Karpas-422 (cell line): ENCODE results near the gene AKAP10. TPM values are rescaled to one million over a fixed set of nuclear protein-coding genes. Genes with fewer than 3 reads are reported as not detected.

Source experiments
- DNase-seq: peaks from one replicate; pipeline ENCODE4 v3.0.0-alpha.2; 2015
- H2AFZ ChIP-seq: fragments of 200-600 bp; sonication (generic); 2 replicates; pipeline ENCODE4 v1.6.1; 2014; ENCODE audit warnings: antibody characterized with exemption, low read length, mixed read lengths
- H3K27ac ChIP-seq: fragments of 200-600 bp; sonication (generic); 2 replicates; pipeline ENCODE4 v1.5.1; 2014; ENCODE audit warnings: mild to moderate bottlenecking, low read length, moderate library complexity
- H3K27me3 ChIP-seq: fragments of 200-600 bp; sonication (generic); 2 replicates; pipeline ENCODE4 v1.6.1; 2014; ENCODE audit warnings: low read length, mixed read lengths
- H3K36me3 ChIP-seq: fragments of 200-600 bp; sonication (generic); 2 replicates; pipeline ENCODE4 v1.6.1; 2014; ENCODE audit warnings: low read length, mixed read lengths; ENCODE audit not compliant: insufficient read depth
- H3K4me1 ChIP-seq: fragments of 200-600 bp; sonication (generic); 2 replicates; pipeline ENCODE4 v1.6.1; 2014; ENCODE audit warnings: mild to moderate bottlenecking, low read length, mixed read lengths
- H3K4me2 ChIP-seq: fragments of 200-600 bp; sonication (generic); 2 replicates; pipeline ENCODE4 v1.6.1; 2014; ENCODE audit warnings: low read length, low read depth, mild to moderate bottlenecking; ENCODE audit not compliant: poor library complexity, severe bottlenecking
- H3K4me3 ChIP-seq: fragments of 200-600 bp; sonication (generic); 2 replicates; pipeline ENCODE4 v1.5.1; 2014; ENCODE audit warnings: mild to moderate bottlenecking, antibody characterized with exemption, low read length, mixed read lengths
- H3K79me2 ChIP-seq: fragments of 200-600 bp; sonication (generic); 2 replicates; pipeline ENCODE4 v1.6.1; 2014; ENCODE audit warnings: mild to moderate bottlenecking, low read length, mixed read lengths
- H3K9ac ChIP-seq: fragments of 200-600 bp; sonication (generic); 2 replicates; pipeline ENCODE4 v1.6.0; 2014; ENCODE audit warnings: low read length
- H3K9me2 ChIP-seq: fragments of 200-600 bp; sonication (generic), shearing (Covaris generic); replicated peaks from 2 replicates; pipeline ENCODE4 v1.6.0; 2014; ENCODE audit warnings: mild to moderate bottlenecking, low read length, moderate library complexity; ENCODE audit not compliant: insufficient read depth
- H3K9me3 ChIP-seq: fragments of 300-700, 200-600 bp; sonication (generic); 2 replicates; pipeline ENCODE4 v1.6.1; 2014; ENCODE audit warnings: low read length, mixed read lengths
- H4K20me1 ChIP-seq: fragments of 200-600 bp; sonication (generic); 2 replicates; pipeline ENCODE4 v1.6.1; 2014; ENCODE audit warnings: mild to moderate bottlenecking, antibody characterized with exemption, low read length, low read depth; ENCODE audit not compliant: insufficient read depth
- total RNA-seq: library from RNA; depleted of rRNA; stranded (reverse); fragments of >200 nt; shearing (Covaris generic); gene quantifications from 2 replicates; pipeline ENCODE4 v1.2.3, GENCODE V29; 2014; ENCODE audit warnings: low replicate concordance

Gene AKAP10
- total RNA-seq, 1 experiment from 2014 or later = 31.1 TPM

DNA sequence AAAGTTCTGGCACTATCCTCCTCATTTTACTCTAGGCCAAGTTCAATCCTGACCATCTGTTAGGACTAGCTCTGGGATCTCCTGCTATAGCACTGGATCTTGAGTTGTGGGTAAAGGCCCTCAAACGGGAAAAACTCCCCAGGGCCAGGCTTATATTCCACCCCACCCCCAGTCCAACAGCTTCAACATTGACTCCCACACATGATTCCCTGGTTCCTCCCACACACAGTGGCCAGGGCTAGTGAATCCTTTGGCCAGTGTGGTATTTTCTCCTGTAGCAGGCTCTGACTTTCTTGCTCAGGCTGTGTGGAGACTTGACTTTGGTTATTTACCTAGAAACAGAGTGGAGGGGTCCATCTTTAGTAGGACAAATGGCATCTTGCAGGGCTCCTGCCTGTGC is 10.3 kb upstream of the AKAP10 start:
- no peak for DNase-seq
- no peak overlapping the region for H3K4me2 ChIP-seq
- no peak overlapping the region for H3K27ac ChIP-seq
- no peak overlapping the region for H3K9ac ChIP-seq
- H4K20me1 ChIP-seq = no peaks in the 10 kb centered on the region
- no peaks in the 10 kb centered on the region for H3K9me3 ChIP-seq
- no peaks in the 10 kb centered on the region for H3K36me3 ChIP-seq
- no peaks in the 10 kb centered on the region for H3K27me3 ChIP-seq
- no peaks in the 10 kb centered on the region for H3K9me2 ChIP-seq
- no peaks in the 10 kb centered on the region for H3K79me2 ChIP-seq
- no peaks in the 10 kb centered on the region; the same call in 1 of the 2 replicates for H3K4me1 ChIP-seq
- no peak overlapping the region for H2AFZ ChIP-seq
- H3K4me3 ChIP-seq = no peak overlapping the region

DNA sequence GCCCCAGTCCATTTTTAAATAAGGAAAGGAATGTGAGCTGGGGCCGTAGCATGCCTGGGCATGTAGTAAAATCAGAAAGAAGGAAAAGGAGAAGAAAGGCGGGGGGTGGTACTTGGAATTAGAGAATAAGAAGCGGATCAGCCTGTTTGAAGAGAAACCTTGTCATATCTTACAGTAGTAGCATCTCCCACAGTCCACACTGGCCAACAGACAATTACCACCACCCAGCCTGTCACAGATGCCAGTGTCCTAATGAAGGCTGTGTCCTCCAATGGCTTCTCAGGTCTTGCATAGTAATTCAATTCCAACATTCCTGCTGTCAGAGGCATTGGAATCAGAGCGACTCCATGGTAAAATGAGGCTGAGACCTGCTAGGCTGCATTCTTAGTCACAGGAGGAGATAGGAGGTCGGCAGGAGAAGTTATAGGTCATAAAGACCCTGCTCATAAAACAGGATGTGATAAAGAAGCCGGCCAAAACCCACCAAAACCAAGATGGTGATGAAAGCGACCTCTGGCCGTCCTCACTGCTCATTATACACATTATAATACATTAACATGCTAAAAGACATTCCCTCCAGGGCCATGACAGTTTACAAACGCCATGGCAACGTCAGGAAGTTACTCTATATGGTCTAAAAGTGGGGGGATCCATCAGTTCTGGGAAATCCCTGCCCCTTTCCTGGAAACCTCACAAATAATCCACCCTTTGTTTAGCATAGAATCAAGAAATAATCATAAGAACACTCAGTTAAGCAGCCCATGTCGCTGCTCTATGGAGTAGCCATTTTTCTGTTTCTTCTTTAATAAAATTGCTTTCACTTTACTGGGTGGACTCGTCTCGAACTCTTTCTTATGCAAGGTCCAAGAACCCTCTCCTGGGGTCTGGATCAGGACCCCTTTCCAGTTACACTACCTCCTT is 9.6 kb upstream of the AKAP10 start:
- no peaks in the 10 kb centered on the region for H4K20me1 ChIP-seq
- no peak overlapping the region for H3K9ac ChIP-seq
- no peak for DNase-seq
- H3K4me1 ChIP-seq = no peaks in the 10 kb centered on the region
- no peaks in the 10 kb centered on the region for H3K36me3 ChIP-seq
- no peaks in the 10 kb centered on the region for H3K27me3 ChIP-seq
- H3K9me2 ChIP-seq = no peaks in the 10 kb centered on the region
- no peaks in the 10 kb centered on the region for H3K79me2 ChIP-seq
- no peak overlapping the region for H2AFZ ChIP-seq
- no peaks in the 10 kb centered on the region for H3K9me3 ChIP-seq
- no peak overlapping the region for H3K27ac ChIP-seq
- H3K4me3 ChIP-seq = no peak overlapping the region
- no peak overlapping the region for H3K4me2 ChIP-seq

DNA sequence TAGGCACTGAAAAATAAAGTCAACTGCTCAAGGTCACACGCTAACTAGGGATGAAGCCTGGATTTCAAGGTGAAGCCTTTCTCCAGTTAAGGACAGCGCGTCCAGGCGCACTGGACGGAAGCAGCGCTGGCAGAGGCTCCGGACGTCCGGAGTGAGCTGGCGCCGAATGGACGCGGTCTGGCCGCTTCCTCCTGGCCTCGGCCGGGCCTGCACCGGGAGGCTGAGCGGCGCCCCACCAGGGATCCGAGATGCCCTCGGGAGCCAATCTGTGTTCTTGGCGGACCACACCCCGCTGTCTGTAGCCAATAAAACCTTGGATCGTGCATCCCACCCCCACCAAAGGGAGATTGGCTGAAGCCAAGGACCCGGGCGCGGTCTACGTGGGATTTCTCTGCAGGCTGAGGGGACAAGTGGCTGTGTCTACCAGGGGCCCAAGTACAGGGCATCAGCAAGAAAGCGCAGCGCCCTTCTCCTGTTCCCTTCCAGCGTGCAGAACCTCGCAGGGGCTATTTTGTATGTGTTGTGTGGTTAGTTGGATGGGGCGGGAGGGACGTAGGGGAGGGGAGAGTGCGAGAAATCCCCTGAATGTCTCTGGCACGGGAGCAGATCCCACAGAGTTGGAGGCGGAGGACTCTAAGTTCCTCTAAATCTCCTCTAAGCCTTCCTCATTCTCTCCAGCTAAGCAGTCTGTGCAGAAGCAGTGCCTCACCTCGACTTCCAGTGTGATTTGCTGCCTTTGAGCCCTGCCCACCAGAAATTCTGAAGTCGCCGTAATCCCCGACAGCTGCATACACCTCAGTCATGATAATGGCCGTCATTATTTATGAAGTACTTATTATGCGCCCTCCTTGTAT is 2.5 kb upstream of the AKAP10 start:
- H3K36me3 ChIP-seq = peaks cover 10% of the 10 kb centered on the region; the same call in 1 of the 2 replicates
- H3K27ac ChIP-seq = no peak overlapping the region
- H4K20me1 ChIP-seq = no peaks in the 10 kb centered on the region
- H3K9me3 ChIP-seq = no peaks in the 10 kb centered on the region
- no peak overlapping the region for H2AFZ ChIP-seq
- H3K9ac ChIP-seq = no peak overlapping the region
- no peak overlapping the region for H3K4me2 ChIP-seq
- no peaks in the 10 kb centered on the region for H3K9me2 ChIP-seq
- H3K4me1 ChIP-seq = peaks cover 27% of the 10 kb centered on the region
- H3K79me2 ChIP-seq = peaks cover 24% of the 10 kb centered on the region
- DNase-seq = no peak
- no peaks in the 10 kb centered on the region for H3K27me3 ChIP-seq
- no peak overlapping the region for H3K4me3 ChIP-seq

DNA sequence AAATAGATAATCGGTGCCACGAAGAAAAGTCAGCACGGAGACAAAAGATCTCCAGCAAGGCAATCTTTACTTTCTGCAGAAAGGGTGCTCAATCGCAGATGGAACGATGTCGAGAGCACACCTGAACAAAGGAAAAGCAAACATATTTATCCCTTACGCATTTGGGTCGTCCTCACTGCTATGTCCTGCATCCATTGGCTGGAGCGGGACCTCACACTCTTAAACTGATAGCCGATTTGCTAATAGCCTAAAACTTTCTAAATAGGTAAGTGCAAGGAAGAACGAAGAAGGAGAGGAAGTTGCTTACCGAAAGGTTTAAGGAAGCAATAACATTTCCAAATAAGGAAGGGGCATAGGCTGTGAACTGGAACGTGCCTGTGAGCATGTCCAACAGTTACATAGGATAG is 1.2 kb upstream of the AKAP10 start:
- Histone ChIP-seq H3K27ac (peak overlapping the region; percentile 65; the same call in 1 of the 2 replicates), H3K9ac (peak overlapping the region; percentile 92), H3K4me1 (peaks cover 27% of the 10 kb centered on the region), H3K9me3 (no peaks in the 10 kb centered on the region), H3K4me2 (peak overlapping the region; percentile 71), H3K4me3 (peak overlapping the region; percentile 91), H2AFZ (0 out of 2 replicates have a peak overlapping the region, but pooled peaks have one; percentile 77), H4K20me1 (no peaks in the 10 kb centered on the region), H3K27me3 (no peaks in the 10 kb centered on the region), H3K9me2 (no peaks in the 10 kb centered on the region), H3K79me2 (peaks cover 38% of the 10 kb centered on the region), H3K36me3 (peaks cover 15% of the 10 kb centered on the region; the same call in 1 of the 2 replicates)
- DNase-seq = no peak

DNA sequence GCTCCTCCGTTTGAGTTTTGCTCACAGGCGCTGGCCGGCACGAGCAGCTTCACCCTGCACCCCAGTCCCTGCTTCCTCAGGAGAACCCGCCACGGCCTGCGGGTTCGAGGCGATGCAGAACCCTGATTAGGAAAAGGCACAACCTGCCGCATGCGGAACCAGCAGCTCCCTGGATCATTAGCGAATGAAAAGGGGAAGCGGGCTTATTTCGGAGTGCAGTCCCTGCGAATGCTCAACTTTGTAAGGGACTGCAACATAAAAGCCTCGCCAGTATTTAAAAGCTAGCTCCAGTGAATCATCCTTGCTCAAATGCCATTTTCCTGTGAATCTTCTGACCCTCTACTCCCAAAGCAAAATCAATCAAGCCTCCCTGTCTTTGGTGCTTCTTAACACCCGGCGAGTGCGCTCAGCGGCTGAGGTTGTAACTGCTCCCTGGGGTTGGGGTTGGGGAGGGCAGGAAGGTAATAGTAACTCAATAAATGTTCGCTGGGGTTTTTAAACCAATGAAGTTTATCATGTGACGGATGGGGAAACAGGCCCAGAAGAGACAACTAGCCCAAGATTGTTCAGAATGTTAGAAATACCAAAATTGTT is 678 bp upstream of the AKAP10 start:
- peaks cover 19% of the 10 kb centered on the region; the same call in 1 of the 2 replicates for H3K36me3 ChIP-seq
- peak overlapping the region; percentile 65 for H3K27ac ChIP-seq
- H3K9ac ChIP-seq = peak overlapping the region; percentile 92
- H3K4me1 ChIP-seq = peaks cover 27% of the 10 kb centered on the region
- peak overlapping the region; percentile 91 for H3K4me3 ChIP-seq
- peak overlapping the region; percentile 71 for H3K4me2 ChIP-seq
- no peaks in the 10 kb centered on the region for H3K27me3 ChIP-seq
- H3K79me2 ChIP-seq = peaks cover 43% of the 10 kb centered on the region
- no peaks in the 10 kb centered on the region for H3K9me2 ChIP-seq
- no peaks in the 10 kb centered on the region for H3K9me3 ChIP-seq
- H2AFZ ChIP-seq = peak overlapping the region; percentile 77; the same call in 1 of the 2 replicates
- DNase-seq = peak; percentile 80
- H4K20me1 ChIP-seq = peaks cover 4% of the 10 kb centered on the region; the same call in 1 of the 2 replicates

DNA sequence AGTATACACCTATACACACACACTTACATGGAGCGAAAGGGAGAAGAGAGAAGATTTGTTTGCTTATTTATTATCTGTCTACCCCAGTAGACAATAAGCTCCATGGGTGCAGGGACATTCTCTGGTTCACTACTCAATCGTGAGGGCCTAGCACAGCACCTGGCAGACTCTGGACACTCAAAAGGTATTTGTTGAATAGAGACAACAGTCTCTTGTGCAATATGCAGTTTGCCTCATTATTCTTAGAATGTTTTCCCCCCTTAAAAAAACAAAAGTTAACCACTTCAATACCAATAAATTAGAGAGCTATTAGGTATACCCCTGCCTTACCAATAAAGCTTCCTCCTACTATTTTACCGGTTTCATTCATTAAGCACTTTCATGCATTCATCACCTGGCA is 2.0 kb downstream of the AKAP10 start:
- Histone ChIP-seq H3K27me3 (no peaks in the 10 kb centered on the region), H2AFZ (no peak overlapping the region), H3K79me2 (peaks cover 69% of the 10 kb centered on the region), H4K20me1 (peaks cover 5% of the 10 kb centered on the region; the same call in 1 of the 2 replicates), H3K4me1 (peaks cover 27% of the 10 kb centered on the region), H3K4me3 (peak overlapping the region; percentile 91), H3K36me3 (peaks cover 21% of the 10 kb centered on the region; the same call in 1 of the 2 replicates), H3K27ac (no peak overlapping the region), H3K9me3 (no peaks in the 10 kb centered on the region), H3K9ac (no peak overlapping the region), H3K9me2 (no peaks in the 10 kb centered on the region), H3K4me2 (peak overlapping the region; percentile 71)
- DNase-seq = no peak

DNA sequence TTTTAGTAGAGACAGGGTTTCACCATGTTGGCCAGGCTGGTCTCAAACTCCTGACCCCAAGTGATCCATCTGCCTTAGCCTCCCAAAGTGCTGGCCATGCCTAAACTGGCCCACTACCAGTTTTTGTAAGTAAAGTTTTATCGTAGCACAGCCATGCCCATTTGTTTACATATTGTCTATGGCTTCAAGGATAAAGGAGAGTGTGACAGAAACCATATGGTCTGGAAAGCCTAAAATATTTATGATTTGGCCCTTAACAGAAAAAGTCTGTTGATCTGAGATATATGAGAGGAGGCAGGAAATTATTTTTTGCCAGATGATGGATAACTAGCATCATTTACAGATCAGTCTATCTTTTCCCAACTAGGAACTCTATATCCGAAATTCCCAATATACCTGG is 4.5 kb downstream of the AKAP10 start:
- no peak for DNase-seq
- Histone ChIP-seq H3K4me2 (no peak overlapping the region), H3K9ac (no peak overlapping the region)

More for the DNA sequence above, 4.5 kb downstream of the AKAP10 start:
- no peaks in the 10 kb centered on the region for H3K27me3 ChIP-seq
- H3K27ac ChIP-seq = no peak overlapping the region
- H2AFZ ChIP-seq = no peak overlapping the region
- H4K20me1 ChIP-seq = peaks cover 10% of the 10 kb centered on the region; the same call in 1 of the 2 replicates
- H3K79me2 ChIP-seq = peaks cover 92% of the 10 kb centered on the region
- H3K4me3 ChIP-seq = no peak overlapping the region
- H3K9me3 ChIP-seq = no peaks in the 10 kb centered on the region
- H3K9me2 ChIP-seq = no peaks in the 10 kb centered on the region
- peaks cover 19% of the 10 kb centered on the region for H3K4me1 ChIP-seq
- peaks cover 35% of the 10 kb centered on the region; the same call in 1 of the 2 replicates for H3K36me3 ChIP-seq
